GM12875 (cell line): Measurements from ENCODE around the gene MT1H.

Source experiments
- H3K4me3 ChIP-seq: one replicate; pipeline ENCODE4 v1.5.1; 2011; ENCODE audit warnings: low read depth, low read length, control low read depth
- TF ChIP-seq, protein P1 (sequence below): IDR thresholded peaks from 2 replicates; pipeline ENCODE4 v1.5.1; 2011; ENCODE audit warnings: low read depth, mild to moderate bottlenecking, control low read depth, inconsistent platforms, low read length, moderate library complexity, borderline replicate concordance; ENCODE audit not compliant: insufficient read depth

The MT1H gene

DNA sequence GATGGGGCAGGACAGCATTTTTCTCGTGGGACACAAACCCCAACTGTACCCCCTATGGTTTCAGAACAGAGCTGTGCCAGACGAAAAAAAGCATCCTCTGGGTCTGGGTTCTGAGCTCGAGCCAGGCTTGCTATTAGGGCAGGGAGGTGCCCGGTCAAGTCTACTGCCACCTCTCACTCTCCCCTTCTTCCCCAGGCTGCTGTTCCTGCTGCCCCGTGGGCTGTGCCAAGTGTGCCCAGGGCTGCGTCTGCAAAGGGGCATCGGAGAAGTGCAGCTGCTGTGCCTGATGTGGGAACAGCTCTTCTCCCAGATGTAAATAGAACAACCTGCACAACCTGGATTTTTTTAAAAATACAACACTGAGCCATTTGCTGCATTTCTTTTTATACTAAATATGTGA lies 42.9 kb upstream of the MT1H start:
- no peak overlapping the region for H3K4me3 ChIP-seq

DNA sequence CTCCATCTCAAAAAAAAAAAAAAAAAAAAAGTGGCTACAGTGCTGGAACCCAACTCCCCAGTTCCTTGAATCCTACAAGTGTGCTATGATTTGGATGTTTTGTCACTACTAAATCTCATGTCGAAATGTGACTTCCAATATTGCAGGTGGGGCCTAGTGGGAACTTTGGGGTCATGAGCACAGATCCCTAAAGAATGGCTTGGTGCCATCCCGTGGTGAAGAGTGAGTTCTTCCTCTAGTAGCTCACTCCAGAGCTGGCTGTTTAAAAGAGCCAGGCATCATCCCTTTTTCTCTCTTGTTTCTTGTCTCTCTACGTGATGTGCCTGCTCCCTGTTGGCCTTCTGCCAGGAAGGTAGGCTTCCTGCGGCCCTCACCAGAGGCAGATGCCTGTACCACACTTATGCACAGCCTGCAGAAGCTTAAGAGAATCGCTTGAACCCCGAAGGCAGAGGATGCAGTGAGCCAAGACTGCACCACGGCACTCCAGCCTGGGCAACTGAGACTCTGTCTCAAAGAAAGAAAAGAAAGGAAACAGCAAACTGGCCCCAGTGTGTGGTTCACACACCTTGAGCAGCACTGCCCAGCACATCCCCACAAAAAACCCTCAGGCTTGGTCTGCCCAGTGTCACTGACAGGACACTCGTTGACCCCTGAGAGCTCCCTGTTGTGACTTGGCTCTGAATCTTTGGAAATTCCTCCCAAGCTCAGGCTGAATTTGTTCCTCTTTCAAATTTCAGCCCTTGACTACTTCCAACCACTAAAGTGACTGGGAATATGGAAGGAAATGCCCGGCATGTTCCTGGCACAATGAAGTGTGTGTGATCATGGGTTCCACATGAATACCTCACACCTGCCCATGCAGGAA lies 40.9 kb upstream of the MT1H start:
- TF ChIP-seq, protein P1, sequence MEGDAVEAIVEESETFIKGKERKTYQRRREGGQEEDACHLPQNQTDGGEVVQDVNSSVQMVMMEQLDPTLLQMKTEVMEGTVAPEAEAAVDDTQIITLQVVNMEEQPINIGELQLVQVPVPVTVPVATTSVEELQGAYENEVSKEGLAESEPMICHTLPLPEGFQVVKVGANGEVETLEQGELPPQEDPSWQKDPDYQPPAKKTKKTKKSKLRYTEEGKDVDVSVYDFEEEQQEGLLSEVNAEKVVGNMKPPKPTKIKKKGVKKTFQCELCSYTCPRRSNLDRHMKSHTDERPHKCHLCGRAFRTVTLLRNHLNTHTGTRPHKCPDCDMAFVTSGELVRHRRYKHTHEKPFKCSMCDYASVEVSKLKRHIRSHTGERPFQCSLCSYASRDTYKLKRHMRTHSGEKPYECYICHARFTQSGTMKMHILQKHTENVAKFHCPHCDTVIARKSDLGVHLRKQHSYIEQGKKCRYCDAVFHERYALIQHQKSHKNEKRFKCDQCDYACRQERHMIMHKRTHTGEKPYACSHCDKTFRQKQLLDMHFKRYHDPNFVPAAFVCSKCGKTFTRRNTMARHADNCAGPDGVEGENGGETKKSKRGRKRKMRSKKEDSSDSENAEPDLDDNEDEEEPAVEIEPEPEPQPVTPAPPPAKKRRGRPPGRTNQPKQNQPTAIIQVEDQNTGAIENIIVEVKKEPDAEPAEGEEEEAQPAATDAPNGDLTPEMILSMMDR: no peak
- no peak overlapping the region for H3K4me3 ChIP-seq

More for the DNA sequence above, 42.9 kb upstream of the MT1H start:
- TF ChIP-seq, protein P1: no peak

DNA sequence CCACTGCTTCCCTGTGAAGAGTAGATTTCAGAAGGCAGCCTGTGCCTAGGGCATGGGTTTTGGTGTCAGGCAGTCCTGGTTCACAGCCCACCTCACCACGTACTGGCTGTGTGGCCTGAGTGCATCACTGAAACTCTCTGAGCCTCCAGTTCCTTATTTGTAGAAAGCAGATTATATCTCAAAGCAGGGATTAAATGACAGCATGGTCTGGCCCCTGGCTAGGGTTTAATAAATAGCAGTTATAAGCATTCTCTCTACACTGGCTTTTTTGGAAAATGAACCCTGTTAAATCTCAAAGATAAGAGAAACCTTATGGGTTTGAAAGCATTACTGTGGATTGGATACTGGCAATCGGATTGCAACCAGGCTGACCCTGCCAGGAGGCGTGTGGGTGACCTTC lies 40.1 kb upstream of the MT1H start:
- TF ChIP-seq, protein P1: no peak
- no peak overlapping the region for H3K4me3 ChIP-seq

DNA sequence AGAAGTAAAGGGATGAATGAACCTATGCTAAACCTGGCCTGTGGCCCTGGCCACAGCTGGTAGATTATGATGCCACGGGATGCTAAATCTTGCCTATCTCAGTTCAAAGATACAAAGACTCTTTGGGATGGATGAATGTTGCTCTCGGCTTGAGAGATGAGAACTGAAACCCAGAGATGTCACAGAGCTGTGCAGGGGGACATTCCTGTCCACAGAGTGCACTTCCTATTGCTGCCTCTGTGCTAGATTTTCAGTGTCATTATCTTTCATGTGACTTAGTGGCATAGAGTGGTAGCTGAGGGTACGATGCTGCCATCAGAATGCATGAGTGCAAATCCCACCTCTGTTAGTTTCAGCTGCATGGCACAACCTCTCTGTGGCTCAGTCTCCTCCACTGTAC lies 39.5 kb upstream of the MT1H start:
- TF ChIP-seq, protein P1: peak; percentile 29; the same call in 1 of the 2 replicates
- H3K4me3 ChIP-seq: no peak overlapping the region

DNA sequence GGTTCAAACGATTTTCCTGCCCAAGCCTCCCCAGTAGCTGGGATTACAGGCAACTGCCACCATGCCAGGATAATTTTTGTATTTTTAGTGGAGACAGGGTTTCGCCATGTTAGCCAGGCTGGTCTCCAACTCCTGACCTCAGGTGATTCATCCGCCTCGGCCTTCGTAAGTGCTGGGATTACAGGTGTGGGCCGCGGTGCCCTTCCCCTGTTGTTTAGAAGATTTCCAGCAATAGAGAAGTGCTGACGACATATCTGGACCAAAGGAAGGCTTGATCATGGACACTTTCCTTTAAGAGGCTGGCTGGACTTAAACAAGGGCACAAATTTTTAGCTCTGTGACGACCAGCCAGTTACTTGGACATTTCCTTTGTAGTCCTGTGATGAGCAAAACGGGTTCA lies 38.4 kb upstream of the MT1H start:
- no peak overlapping the region for H3K4me3 ChIP-seq
- TF ChIP-seq, protein P1: no peak

DNA sequence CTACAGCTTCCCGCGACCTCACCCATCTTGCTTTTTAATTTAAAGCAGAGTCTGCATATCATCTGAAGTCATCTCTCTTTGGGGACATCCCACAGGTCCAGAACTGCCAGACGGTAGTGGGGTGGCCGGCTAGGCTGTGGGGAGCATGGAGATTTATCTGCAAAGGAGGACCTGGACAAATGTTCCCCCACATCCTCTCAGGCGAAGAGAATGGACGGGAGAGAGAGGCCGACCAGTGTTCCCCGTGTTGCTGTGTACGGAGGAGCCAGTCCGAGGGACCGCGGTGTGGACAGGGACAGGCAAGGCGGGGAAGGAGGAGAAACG lies 37.8 kb upstream of the MT1H start:
- H3K4me3 ChIP-seq: no peak overlapping the region
- TF ChIP-seq, protein P1: no peak

DNA sequence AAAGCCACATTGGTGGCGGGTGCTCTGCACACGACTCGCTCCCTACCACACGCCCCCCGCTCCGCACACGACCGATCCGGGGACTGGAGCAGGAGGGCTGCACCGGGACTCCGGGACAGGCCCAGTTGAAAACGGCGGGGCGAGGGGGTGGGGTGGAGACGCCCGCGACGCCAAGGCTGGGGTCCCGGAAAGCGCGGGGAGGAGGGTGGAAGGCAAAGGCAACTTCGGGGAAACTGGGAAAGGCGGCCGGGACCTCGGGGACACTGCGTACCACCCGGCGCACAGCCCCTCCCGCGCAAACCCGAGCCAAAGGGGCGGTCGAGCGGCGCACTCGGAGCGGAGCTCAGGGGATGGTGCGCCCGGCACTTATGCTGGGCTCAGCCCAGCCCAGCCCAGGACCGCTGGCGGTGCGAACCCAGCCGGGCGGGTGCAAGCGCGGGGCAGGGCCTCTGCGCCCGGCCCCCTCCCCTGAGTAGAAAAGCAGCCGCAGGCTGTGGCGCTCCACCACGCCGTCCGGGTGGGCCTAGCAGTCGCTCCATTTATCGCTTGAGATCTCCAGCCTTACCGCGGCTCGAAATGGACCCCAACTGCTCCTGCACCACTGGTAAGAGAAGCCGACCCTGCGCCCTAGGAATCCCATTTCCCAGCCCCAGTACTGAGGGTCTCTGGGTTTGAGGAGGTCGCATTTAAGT lies 37.3 kb upstream of the MT1H start, which contains the start of gene MT1M:
Gene MT1M, plus strand, starts transcription at position 504 of the 692 bp plus-strand sequence. Its CDS starts 73 bp downstream, at position 577.
- TF ChIP-seq, protein P1: no peak
- no peak within 1 kb of the TSS for H3K4me3 ChIP-seq
